Activated T-helper 1 cell treated with anti-CD3 and anti-CD28 coated beads, Interleukin-12 subunit alpha, Interleukin-12 subunit beta, Interleukin-2, Interleukin-4 antibody, amounts not matched to agents 30 ng/mL and 10 ng/mL and 1 ng/mL, durations not matched to agents 14 hours and 24 hours and 36 hours (primary cell): Measurements from ENCODE around the gene DRP2. TPM values are rescaled to one million over a fixed set of nuclear protein-coding genes. Genes with fewer than 3 reads are reported as not detected.

Experiments
- DNase-seq: peaks from one replicate; pipeline ENCODE4 v3.0.0; 2021; ENCODE audit warnings: low spot score
- H3K27ac Mint-ChIP-seq: one replicate; pipeline ENCODE4 v1.8.0; 2021; ENCODE audit warnings: mild to moderate bottlenecking, mixed read lengths
- H3K27me3 Mint-ChIP-seq: one replicate; pipeline ENCODE4 v1.8.0; 2022; ENCODE audit warnings: mild to moderate bottlenecking, moderate library complexity, mixed read lengths; ENCODE audit not compliant: insufficient read depth
- H3K36me3 Mint-ChIP-seq: one replicate; pipeline ENCODE4 v1.8.0; 2021; ENCODE audit warnings: low read depth, mixed read lengths
- H3K4me1 Mint-ChIP-seq: one replicate; pipeline ENCODE4 v1.8.0; 2021; ENCODE audit warnings: low read depth, mixed read lengths
- H3K4me3 Mint-ChIP-seq: one replicate; pipeline ENCODE4 v1.8.0; 2021; ENCODE audit warnings: mild to moderate bottlenecking, moderate library complexity, mixed read lengths
- H3K9me3 Mint-ChIP-seq: one replicate; pipeline ENCODE4 v1.8.0; 2021; ENCODE audit warnings: mixed read lengths
- intact Hi-C: fragments of 100-400 bp; cut with micrococcal nuclease; formaldehyde crosslinking; loops from one replicate; pipeline ENCODE4 v1.15.1; 2024
- total RNA-seq: library from RNA; stranded (reverse); gene quantifications from 2 replicates; pipeline ENCODE4 v1.2.3, GENCODE V29; 2022

DRP2 gene
- total RNA-seq, 1 donor from 2014 or later = 0.23 TPM

DNA sequence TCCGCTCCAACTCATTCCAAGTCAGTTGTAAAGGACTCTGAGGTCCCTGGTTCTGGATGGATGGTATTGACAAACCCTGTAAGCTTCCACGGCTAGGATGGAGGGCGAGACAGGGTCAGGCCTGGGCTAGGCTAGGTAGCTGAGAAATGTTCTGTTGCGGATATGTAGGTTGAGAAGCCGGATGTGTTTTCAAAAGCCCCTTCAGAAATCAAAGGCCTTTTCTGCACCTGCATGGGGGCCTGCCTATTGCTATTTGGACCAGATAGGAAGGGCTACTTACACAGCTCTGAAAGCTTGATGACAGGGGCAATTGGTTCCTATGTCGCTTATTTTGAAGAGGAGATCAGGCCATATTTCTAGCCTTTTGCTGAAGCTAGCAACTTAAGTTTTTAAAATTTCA, 1.9 kb upstream of the DRP2 start:
- DNase-seq = no peak
- no peaks in the 10 kb centered on the region for H3K4me1 Mint-ChIP-seq
- H3K27ac Mint-ChIP-seq = no peak overlapping the region
- no peaks in the 10 kb centered on the region for H3K36me3 Mint-ChIP-seq
- intact Hi-C loops = no loop called here
- H3K9me3 Mint-ChIP-seq = no peaks in the 10 kb centered on the region
- H3K4me3 Mint-ChIP-seq = no peak overlapping the region
- peaks cover 3% of the 10 kb centered on the region for H3K27me3 Mint-ChIP-seq

- Mint-ChIP-seq H3K27me3 (peaks cover 2% of the 10 kb centered on the region), H3K4me3 (no peak overlapping the region), H3K4me1 (no peaks in the 10 kb centered on the region), H3K36me3 (no peaks in the 10 kb centered on the region), H3K27ac (no peak overlapping the region), H3K9me3 (no peaks in the 10 kb centered on the region)
- intact Hi-C loops = no loop called here
- DNase-seq = no peak
These were observed 319 bp downstream of the DRP2 start for GRCh38 chrX:101219864-101220346.

DNA sequence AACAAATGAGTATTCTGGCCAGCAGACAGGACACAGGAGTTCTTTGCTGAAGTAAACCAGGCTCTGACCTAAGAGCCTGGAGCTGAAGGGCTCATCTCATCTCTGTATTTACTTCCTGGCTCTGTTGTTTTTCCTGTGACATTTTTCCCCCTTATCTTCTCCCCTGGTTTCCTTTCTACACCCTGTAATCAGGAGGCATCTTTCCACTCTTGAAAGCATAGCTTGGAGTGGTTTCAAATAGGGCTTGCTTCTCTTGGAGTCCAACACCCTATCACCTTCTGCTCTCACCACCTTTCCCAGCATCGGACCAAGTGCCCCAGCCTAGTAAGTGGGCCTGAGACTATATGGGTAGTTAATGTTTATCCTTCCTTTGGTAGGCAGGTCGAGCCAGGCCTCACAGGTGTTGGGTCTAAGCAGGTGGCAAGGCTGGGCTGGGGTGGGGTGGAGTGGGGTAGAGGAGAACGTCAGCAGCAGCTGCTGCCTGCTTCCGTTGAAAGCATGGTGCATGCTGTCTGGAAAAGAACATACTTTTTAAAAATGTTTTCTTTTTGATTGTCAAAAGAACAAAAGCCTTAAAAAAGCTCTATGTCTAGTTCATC, 1.2 kb downstream of the DRP2 start:
- Mint-ChIP-seq H3K4me3 (no peak overlapping the region), H3K27ac (no peak overlapping the region), H3K27me3 (peaks cover 2% of the 10 kb centered on the region), H3K4me1 (no peaks in the 10 kb centered on the region), H3K9me3 (no peaks in the 10 kb centered on the region), H3K36me3 (no peaks in the 10 kb centered on the region)
- intact Hi-C loops = no loop called here
- DNase-seq = no peak

DNA sequence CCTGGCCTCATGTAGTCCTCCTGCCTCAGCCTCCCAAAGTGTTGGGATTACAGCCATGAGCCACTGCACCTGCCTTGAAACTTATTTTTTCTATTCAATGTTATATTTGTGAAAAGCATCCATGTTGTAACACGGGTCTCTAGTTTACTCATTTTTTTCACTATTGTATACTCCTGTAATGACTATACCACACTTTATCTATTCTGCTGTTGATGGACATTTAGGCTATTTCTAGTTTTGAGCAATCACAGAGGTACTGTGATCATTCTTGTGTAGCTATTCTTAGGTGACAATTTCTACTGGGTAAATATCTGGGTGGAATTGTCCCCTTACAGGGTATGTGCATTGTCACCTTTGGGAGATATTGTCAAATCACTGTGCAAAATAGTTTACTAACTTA, 3.6 kb downstream of the DRP2 start:
- intact Hi-C loops = no loop called here
- Mint-ChIP-seq H3K4me1 (no peaks in the 10 kb centered on the region), H3K4me3 (no peak overlapping the region), H3K9me3 (no peaks in the 10 kb centered on the region), H3K36me3 (no peaks in the 10 kb centered on the region), H3K27ac (no peak overlapping the region), H3K27me3 (peaks cover 2% of the 10 kb centered on the region)
- no peak for DNase-seq

DNA sequence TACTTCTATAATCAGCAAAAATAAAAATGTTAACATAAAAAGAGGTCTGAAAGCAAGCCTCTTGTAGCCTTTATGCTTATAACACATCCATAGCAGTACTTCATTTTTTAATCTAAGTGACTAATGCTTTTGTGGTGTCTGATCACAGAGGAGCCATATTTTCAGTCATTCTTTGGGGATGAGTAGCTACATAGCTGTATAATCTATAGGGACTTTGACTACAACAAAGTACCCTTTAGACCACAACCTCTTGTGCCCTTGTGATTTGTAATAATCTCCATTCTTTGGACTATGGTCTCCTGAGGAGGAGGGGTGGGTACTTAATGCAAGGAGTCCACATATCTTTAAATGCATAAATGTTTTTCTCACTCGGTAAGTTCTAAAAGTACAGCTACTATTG, 9.6 kb downstream of the DRP2 start:
- no peaks in the 10 kb centered on the region for H3K27me3 Mint-ChIP-seq
- intact Hi-C loops = no loop called here
- no peak for DNase-seq
- no peaks in the 10 kb centered on the region for H3K4me1 Mint-ChIP-seq
- H3K9me3 Mint-ChIP-seq = no peaks in the 10 kb centered on the region
- no peaks in the 10 kb centered on the region for H3K36me3 Mint-ChIP-seq
- no peak overlapping the region for H3K4me3 Mint-ChIP-seq
- H3K27ac Mint-ChIP-seq = no peak overlapping the region

DNA sequence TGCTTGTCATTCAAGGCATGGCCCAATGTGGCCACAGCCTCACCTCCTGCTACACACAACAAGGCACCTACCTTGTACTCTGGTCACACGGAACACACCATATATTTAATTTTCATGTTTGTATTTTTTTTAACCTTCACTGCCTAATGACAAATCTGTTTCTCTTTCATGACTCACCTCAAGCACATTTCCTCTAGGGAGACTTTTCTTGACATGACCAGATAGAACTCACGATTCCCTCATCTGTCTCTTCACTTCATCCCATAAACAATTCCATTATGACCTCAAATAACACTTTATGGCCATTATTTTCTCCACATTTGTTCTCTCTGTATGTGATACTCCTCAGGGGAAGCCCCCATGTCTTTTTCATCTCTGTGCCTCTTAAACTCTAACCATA, 11.1 kb downstream of the DRP2 start:
- H3K36me3 Mint-ChIP-seq = no peaks in the 10 kb centered on the region
- no peaks in the 10 kb centered on the region for H3K4me1 Mint-ChIP-seq
- H3K27me3 Mint-ChIP-seq = no peaks in the 10 kb centered on the region
- H3K27ac Mint-ChIP-seq = no peak overlapping the region
- no peak for DNase-seq
- H3K9me3 Mint-ChIP-seq = no peaks in the 10 kb centered on the region
- intact Hi-C loops = no loop called here
- H3K4me3 Mint-ChIP-seq = no peak overlapping the region

DNA sequence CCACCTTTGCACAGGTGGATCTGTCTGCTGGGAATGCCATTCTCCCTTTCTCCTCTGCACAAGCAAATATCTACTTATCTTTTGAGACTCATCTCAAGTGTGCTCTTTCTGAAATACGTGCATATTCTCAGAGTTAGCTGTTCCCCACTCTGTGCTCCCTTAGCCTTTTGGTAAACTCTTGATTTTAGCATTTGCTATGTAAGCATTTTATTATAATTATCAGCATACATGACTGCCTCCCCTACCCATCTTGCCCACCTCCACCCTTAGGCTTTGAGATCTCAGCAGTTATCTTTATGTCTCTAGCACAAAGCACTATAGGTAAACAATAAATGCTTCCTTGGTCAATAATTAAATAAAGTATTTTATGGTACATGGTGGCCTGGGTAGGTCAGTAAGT, 11.5 kb downstream of the DRP2 start:
- Mint-ChIP-seq H3K4me1 (no peaks in the 10 kb centered on the region), H3K9me3 (no peaks in the 10 kb centered on the region), H3K27ac (no peak overlapping the region), H3K4me3 (no peak overlapping the region), H3K27me3 (no peaks in the 10 kb centered on the region), H3K36me3 (no peaks in the 10 kb centered on the region)
- DNase-seq = no peak
- intact Hi-C loops = no loop called here

GRCh38 chrX:101232316-101232715, 12.7 kb downstream of the DRP2 start:
- H3K36me3 Mint-ChIP-seq = no peaks in the 10 kb centered on the region
- no peak overlapping the region for H3K4me3 Mint-ChIP-seq
- no peaks in the 10 kb centered on the region for H3K4me1 Mint-ChIP-seq
- no peaks in the 10 kb centered on the region for H3K27me3 Mint-ChIP-seq
- H3K9me3 Mint-ChIP-seq = no peaks in the 10 kb centered on the region
- no peak for DNase-seq
- H3K27ac Mint-ChIP-seq = no peak overlapping the region
- intact Hi-C loops = no loop called here

DNA sequence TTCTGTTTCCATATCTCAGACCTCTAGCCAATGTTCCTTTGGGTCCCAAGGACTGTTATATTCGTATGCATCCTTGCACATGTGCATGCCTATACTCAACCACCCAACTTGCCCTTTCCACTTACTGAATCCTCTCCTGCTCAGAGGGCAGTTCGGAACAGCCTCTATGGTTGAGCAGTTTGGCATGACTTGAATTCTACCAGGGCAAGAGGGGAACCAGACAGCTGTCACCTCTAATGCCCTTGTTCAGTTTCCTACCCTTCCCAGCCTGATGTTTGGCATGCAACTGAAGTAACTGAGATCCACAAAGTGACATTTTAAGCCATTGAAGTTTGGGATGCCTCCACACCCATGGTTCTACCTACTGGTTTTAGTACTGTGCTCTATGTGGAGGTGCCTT, 17.5 kb downstream of the DRP2 start:
- intact Hi-C loops = no loop called here
- H3K27ac Mint-ChIP-seq = no peak overlapping the region
- no peak for DNase-seq
- H3K36me3 Mint-ChIP-seq = no peaks in the 10 kb centered on the region
- no peaks in the 10 kb centered on the region for H3K27me3 Mint-ChIP-seq
- no peaks in the 10 kb centered on the region for H3K4me1 Mint-ChIP-seq
- no peaks in the 10 kb centered on the region for H3K9me3 Mint-ChIP-seq
- H3K4me3 Mint-ChIP-seq = no peak overlapping the region

DNA sequence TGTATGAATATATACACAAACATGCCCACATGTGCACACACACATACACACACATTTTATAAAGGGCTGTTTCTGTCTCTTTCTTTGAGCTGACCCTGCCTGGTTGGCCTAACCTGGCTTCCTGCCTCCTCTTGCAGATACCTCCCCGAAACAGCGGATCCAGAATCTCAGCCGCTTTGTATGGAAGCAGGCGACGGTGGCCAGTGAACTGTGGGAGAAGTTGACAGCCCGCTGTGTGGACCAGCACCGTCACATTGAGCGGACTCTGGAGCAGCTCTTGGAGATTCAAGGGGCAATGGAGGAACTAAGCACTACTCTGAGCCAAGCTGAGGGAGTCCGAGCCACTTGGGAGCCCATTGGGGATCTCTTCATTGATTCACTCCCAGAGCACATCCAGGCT, 21.9 kb downstream of the DRP2 start:
- no peaks in the 10 kb centered on the region for H3K4me1 Mint-ChIP-seq
- H3K9me3 Mint-ChIP-seq = no peaks in the 10 kb centered on the region
- no peak overlapping the region for H3K27ac Mint-ChIP-seq
- no peak for DNase-seq
- intact Hi-C loops = no loop called here
- H3K27me3 Mint-ChIP-seq = no peaks in the 10 kb centered on the region
- no peaks in the 10 kb centered on the region for H3K36me3 Mint-ChIP-seq
- H3K4me3 Mint-ChIP-seq = no peak overlapping the region

DNA sequence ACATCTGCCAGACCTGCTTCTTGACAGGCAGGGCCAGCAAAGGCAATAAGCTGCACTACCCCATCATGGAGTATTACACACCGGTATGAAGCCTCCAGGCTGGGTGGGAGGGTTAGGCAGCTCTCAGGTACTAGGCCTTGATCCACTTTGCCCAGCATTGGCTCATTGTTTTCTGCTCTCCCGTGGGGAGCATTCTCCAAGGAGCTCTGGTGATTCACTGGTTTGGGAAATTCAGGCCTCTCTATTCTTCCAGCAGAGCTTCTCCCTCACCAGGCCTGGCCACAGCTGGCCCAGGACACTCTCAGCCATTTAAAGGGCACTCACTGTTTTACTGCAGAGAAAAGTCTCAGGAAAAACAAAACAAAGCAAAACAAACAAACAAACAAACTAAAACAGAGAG, 33.0 kb downstream of the DRP2 start:
- Mint-ChIP-seq H3K36me3 (no peaks in the 10 kb centered on the region), H3K27me3 (no peaks in the 10 kb centered on the region), H3K27ac (no peak overlapping the region), H3K9me3 (no peaks in the 10 kb centered on the region), H3K4me3 (no peak overlapping the region), H3K4me1 (peaks cover 3% of the 10 kb centered on the region)
- intact Hi-C loops = no loop called here
- DNase-seq = no peak

DNA sequence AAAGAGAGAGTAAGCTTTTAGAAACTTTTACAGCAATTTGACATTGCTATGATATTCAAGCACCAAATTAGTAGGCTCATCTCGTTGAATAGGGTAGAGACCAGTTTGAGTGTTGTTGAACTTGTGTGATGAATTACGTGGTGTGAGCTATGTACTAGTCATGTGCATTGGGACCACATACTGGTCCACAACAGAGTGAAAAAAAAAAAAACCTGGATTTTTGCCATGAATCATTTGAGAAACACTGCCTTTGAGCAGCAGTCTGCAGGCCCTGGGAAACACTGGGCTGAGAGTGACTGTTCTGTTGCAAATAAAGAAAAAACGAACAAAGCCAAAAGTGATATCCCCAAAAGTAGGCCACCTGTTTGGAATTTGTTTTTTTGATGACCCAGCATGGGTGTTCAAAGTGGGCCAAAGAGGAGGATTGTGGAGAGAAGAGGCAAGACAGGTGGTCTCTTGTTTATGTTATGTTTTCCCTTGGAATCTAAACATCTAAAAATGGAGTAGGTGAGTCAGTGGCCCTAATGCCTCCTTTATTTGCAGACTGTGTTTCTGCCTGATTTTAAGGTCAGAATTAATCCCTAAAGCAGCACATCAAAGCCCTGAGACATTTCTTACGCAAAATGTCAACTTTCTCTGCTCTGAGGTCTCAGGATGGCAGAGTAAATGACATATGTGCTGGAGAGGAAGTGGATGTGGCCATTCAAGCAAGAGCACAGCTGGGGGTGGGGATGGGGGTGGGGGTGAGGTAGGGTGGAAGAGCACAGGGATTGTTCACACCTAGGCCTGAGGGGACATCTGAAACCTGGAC, 38.1 kb downstream of the DRP2 start:
- intact Hi-C loops = no loop called here
- no peaks in the 10 kb centered on the region for H3K9me3 Mint-ChIP-seq
- no peak overlapping the region for H3K27ac Mint-ChIP-seq
- H3K36me3 Mint-ChIP-seq = no peaks in the 10 kb centered on the region
- H3K4me1 Mint-ChIP-seq = peaks cover 6% of the 10 kb centered on the region
- no peaks in the 10 kb centered on the region for H3K27me3 Mint-ChIP-seq
- H3K4me3 Mint-ChIP-seq = no peak overlapping the region
- no peak for DNase-seq

GRCh38 chrX:101258259-101258581, 38.6 kb downstream of the DRP2 start:
- intact Hi-C loops = no loop called here
- Mint-ChIP-seq H3K4me3 (no peak overlapping the region), H3K27me3 (no peaks in the 10 kb centered on the region), H3K36me3 (no peaks in the 10 kb centered on the region), H3K9me3 (no peaks in the 10 kb centered on the region), H3K4me1 (peaks cover 6% of the 10 kb centered on the region), H3K27ac (no peak overlapping the region)
- no peak for DNase-seq

DNA sequence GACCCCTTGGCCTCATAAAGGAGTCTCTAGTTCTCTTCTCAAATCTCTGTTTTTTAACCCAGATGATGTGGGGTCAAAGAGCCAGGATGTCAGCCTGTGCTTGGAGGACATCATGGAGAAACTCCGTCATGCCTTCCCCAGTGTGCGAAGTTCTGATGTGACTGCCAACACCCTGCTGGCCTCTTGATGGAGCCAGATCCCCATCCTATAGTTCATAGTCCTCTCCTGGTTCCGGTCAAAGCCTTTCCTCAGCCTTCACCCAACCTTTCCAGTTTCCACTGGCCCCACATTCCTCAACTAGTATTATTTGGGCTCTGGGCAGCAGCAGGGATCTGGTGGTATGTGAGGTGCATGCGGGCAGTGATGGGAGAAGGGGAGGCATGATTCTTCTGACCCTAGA, 40.8 kb downstream of the DRP2 start:
- peaks cover 6% of the 10 kb centered on the region for H3K4me1 Mint-ChIP-seq
- intact Hi-C loops = no loop called here
- H3K27me3 Mint-ChIP-seq = no peaks in the 10 kb centered on the region
- no peak overlapping the region for H3K27ac Mint-ChIP-seq
- no peaks in the 10 kb centered on the region for H3K9me3 Mint-ChIP-seq
- no peaks in the 10 kb centered on the region for H3K36me3 Mint-ChIP-seq
- no peak overlapping the region for H3K4me3 Mint-ChIP-seq
- DNase-seq = no peak
